Erythroblast (primary cell): Measurements from ENCODE around the gene GPATCH4.
"Not testable (repeated sequence)": the region's sequence is repeated elsewhere in the genome, so short reads cannot be mapped to it uniquely, and the experiment has no call there.

Experiments used
- DNase-seq, 2 experiments: peaks; one replicate each; lab custom pipeline; 2025; lab: John Stamatoyannopoulos, UW
- GATA1 ChIP-seq: IDR thresholded peaks from 2 replicates; pipeline ENCODE4 v1.6.1; 2011; ENCODE audit warnings: low read depth, mild to moderate bottlenecking, control low read depth, low read length, moderate library complexity
- POLR2A ChIP-seq: IDR thresholded peaks from 2 replicates; pipeline ENCODE4 v1.6.1; 2011; ENCODE audit warnings: mild to moderate bottlenecking, low read length

The GPATCH4 gene

DNA sequence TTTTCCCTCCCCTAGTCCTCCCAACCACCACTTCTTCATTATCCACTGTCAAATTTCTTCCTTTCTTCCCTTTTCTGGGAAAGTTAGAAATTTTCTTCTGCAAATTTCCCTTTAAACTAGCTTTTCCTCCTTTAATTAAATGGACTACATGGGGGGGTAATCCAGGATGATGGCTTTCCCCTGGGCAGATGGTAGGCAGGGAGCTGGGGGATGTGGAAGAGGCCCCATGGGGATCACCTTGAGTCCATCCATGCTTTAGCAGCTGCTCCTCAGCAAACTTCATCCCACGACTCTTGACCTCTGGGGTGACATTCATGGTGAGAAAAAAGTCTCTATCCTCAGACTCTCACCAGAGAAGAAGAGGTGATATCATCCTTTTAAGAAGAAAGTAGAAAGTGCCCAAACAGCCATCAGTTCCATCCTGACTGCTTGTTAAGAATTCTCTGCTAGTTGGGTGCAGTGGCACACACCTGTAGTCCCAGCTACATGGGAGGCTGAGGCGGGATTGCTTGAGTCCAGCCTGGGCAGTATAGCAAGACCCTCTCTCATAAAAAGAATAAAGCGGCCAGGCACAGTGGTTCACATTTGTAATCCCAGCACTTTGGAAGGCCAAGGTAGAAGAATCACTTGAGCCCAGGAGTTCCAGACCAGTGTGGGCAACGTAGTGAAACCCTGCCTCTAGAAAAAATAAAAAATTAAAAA, 2.4 kb downstream of the GPATCH4 start:
- DNase-seq = no peak
- TF ChIP-seq GATA1 = no peak
- TF ChIP-seq POLR2A = no peak

DNA sequence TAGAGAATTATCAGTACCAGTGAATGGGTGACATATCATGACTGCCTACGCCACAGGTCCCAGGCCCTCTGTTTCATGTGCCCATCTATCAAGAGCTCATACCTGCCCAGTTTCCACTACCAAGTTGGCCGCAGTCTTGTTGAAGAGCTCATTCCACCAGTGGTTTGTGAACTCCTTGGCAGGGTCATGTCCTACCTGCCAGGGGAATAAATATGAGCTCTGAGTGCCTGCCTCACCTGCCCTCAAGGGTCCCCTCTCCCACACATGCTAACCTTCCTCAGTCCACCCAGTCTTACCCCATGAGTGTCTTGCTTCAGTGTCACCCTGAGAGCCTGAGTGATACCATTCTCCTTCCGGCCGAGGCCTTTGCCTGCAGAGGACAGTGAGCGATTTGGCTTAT, 3.2 kb downstream of the GPATCH4 start:
- DNase-seq = no peak
- no peak for TF ChIP-seq POLR2A

DNA sequence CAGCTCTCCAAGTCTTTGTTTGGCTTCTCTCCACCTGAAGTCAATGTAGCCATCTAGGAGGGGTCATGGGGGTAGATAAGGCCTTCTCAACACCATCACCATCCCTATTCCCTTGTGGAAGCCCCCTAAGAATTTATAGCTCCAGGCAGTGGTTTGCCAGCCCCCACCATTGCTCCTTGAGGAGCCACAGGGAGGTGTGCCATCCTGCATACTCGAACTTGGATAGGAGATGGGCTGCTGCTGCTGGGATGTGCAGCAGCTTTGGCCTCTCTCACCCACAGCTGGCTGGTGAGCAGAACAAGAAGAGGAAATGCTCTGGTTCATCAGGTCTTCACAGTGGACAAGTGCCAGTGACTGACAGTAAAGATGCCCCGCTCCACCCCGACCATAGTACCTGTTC, 4.9 kb downstream of the GPATCH4 start:
- TF ChIP-seq POLR2A (no peak), GATA1 (no peak)
- DNase-seq = no peak

DNA sequence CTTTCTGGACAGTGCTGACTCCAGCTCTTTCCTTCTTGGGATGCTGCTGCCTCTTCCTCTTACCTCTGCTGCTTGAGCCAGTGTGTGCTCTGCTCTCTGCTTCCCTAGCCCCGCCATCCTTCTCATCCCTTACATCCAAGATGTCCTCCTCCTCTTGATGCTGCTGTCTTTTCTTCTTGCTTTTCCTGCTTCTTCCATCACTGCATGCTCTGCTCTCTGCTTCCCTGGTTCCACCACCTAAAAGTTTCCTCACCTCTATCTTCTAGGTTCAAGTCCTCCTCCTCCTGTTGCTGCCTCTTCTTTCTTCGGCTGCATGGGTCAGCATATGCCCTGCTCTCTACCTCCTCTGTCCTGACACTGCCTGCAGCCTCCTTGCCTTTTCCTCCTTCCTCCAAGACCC, 6.3 kb downstream of the GPATCH4 start:
- DNase-seq = no peak
- TF ChIP-seq GATA1 (no peak), POLR2A (no peak)

DNA sequence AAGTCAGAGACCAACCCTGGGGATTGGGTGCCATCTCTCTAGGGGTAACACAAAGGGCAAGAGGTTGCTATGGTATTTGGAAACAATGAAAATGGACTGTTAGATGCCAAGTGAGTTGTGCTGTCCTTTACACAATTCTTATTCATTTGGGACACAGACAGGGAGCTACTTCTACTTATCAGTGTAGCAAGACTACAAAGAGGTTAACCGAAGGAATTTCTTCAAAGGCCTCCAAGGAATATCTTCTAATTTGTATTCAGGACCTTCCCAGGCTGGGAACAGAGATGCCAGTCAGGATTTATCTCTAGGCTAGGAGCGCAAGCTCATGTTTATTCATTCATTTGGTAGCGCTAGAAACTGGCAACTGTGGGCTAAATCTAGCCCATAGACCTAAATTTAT, 7.1 kb downstream of the GPATCH4 start:
- no peak for DNase-seq
- TF ChIP-seq GATA1 = no peak
- no peak for TF ChIP-seq POLR2A

DNA sequence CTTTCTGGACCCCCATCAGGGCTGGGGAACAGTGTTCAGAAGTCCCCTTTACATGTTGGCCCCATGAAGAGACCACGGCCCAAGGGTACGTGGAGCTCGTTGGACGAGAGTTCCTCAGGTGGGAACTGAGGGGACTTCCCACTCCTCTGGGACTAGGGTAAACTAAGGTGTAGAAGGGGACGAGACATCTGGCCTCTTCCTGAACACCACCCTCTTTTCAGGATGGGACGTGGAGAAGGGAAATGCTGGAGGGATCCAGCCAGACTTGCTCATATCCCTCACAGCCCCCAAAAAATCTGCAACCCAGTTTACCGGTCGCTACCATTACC, 7.7 kb downstream of the GPATCH4 start:
- DNase-seq = no peak
- TF ChIP-seq POLR2A = no peak
- no peak for TF ChIP-seq GATA1

DNA sequence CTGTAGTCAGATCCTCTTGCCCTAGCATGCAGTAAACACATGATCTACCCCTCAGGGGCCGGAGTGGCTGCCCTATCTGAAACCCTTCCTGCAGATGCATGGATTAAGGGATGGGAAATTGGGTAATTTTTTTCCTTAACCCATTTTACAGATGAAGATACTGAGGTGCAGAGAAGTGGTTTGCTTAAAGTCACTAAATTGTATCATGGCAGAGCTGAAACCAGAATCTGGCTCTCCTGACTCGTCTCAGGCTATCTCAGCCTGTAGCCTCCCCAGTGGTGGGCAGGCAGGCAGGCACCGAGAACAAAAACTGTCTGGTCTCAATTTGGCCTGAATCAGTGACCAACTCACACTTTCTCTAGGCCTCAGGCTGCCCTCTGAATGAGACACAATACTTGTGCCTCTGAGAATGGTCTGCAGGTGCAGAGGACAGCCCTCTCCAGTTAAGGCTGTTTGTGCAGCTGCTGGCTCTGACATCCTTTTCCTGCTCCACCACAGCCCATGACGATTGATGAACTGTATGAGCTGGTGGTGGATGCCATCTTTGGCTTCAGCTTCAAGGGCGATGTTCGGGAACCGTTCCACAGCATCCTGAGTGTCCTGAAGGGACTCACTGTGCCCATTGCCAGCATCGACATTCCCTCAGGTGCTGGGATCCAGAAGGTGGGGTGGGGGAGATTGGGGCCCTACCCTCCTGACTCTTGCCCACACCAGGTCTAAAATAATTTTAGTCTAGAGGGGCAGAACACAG, 8.2 kb downstream of the GPATCH4 start:
- DNase-seq = no peak
- TF ChIP-seq POLR2A (peak; percentile 17), GATA1 (no peak)

DNA sequence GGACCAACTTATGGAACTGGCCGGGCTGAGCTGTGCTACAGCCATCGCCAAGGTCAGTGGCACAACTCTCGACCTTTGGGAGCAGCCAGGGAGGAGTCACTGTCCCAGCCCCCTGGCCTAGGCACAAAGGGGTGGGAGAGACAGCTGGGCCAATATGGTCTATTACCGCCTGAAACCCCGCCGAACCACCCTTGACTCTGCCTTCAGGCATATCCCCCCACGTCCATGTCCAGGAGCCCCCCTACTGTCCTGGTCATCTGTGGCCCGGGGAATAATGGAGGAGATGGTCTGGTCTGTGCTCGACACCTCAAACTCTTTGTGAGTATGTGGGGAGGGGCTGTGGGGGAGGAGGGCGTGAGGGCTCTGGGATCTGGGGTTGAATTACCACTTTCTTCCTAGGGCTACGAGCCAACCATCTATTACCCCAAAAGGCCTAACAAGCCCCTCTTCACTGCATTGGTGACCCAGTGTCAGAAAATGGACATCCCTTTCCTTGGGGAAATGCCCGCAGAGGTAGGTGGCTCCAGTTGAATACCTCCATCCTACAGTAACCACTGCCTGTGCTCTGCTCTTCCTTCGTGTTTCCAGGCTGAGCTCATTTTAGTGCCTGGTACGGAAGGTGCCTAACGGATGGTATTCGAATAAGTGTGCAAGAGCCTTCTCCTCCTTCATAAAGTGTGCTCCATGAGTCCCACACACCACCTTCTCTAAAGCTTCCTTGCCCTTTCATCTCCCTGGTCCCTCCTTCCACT, 8.9 kb downstream of the GPATCH4 start:
- DNase-seq = no peak
- TF ChIP-seq POLR2A = no peak
- no peak for TF ChIP-seq GATA1

DNA sequence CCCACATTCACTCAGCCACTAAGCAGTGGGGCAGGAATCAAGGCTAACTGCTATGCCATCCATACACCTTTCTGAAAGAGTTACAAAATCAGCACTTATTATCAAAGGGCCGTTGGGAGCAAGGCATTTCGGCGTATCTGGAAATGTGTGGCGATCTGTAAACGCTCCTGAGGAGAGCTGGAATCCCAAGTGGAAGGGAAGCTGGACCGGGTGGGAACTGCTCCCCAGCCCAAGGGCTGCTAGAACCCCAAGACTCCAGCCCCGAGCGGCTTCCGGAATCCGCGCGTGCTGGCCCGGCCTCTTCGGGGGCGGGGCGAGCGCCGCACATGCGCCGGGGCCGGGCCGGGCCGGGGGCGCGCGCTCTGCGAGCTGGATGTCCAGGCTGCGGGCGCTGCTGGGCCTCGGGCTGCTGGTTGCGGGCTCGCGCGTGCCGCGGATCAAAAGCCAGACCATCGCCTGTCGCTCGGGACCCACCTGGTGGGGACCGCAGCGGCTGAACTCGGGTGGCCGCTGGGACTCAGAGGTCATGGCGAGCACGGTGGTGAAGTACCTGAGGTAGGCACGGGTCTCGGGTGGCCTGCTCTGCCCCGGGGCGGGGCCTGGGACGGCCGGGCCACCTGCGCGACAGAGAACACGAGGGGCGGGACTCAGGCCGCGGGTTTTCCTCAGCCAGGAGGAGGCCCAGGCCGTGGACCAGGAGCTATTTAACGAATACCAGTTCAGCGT, 9.7 kb downstream of the GPATCH4 start, which contains the start of gene NAXE:
NAXE (plus strand) TSS at position 345 of the 726 bp plus-strand sequence; CDS start at position 374, 29 bp downstream.
- peak; percentile 76 to 79 for DNase-seq

DNA sequence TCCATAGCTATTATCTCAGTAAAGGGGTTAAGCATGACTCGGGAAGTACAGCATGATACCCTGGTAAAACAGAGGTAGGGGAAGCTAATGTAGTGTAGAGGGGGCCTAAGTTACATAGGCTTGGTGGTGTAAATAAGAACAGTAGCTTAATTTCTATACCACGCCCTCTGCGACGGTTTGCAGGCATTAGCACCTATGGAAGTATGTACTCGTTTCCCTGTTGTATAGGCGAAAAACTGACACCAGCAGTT, 10.2 kb downstream of the GPATCH4 start:
- peak in 1 of 2 experiments; percentile 49 for DNase-seq
- TF ChIP-seq GATA1 = no peak
- TF ChIP-seq POLR2A = no peak

More for the DNA sequence above, 9.7 kb downstream of the GPATCH4 start, which contains the start of gene NAXE:
- TF ChIP-seq GATA1 (no peak), POLR2A (peak; percentile 75)

DNA sequence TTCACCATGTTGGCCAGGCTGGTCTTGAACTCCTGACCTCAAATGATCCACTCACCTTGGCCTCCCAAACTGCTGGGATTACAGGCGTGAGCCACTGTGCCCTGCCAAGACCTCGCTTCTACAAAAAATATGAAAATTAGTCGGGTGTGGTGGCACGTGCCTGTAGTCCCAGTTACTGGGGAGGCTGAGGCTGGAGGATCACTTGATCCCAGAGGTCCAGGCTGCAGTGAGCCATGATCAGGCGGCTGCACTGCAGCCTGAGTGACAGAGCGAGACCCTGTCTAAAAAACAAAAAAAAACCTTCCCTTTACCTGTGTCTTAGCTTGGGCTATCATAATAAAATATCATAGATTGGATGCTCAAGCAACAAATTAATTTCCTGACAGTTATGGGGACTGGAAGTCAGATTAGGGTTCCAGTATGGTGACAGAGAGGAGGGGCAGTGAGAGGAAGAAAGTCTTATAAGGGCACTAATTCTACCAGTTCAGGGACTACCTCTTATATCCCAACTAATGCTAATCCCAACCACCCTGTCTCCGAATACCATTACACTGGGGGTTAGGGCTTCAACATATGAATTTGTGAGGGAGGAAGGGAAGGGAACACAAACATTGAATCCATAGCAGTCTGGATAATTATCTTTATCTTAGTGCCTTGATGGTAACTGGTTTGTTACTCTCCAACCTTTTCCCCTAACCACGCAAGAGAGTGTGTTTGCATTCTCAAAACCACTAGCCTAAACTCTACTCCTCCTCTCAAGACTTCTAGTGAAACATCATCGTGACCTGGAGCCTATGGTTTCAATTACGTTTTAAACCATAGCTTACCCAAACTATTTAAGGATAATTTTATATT, 10.7 kb downstream of the GPATCH4 start:
- DNase-seq = no peak
- TF ChIP-seq POLR2A (no peak), GATA1 (no peak)

DNA sequence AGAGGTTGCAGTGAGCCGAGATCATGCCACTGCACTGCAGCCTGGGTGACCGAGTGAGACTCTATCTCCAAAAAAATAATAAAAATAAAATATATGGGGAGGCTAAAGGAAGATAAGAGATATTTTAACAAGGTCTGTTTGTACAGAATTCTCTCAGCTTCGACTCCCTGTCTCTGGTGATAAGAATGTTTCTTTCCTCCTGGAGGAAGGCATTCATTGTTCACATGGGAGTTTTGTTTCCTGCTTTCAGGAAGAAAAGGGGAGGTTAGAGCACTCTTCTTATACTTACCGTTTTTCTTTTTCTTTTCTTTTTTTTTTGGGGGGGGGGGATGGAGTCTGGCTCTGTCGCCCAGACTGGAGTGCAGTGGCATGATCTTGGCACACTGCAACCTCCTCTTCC, 11.7 kb downstream of the GPATCH4 start:
- no peak for DNase-seq
- TF ChIP-seq POLR2A (no peak), GATA1 (no peak)

DNA sequence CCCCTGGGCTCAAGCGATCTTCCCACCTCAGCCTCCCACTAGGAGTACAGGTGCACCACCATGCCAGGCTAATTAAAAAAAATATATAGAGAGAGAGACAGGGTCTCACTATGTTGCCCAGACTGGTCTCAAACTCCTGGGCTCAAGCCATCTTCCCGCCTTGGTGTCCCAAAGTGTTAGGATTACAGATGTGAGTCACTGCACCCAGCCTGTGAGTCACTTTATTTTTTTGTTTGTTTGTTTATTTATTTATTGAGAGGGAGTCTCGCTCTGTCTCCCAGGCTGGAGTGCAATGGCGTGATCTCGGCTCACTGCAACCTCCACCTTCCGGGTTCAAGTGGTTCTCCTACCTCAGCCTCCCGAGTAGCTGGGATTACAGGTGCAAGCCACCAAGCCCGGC, 13.4 kb downstream of the GPATCH4 start:
- DNase-seq = not testable (repeated sequence)
